CD1c-positive myeloid dendritic cell (primary cell): Measurements from ENCODE around the gene MS4A6A.

ENCODE experiments used
- DNase-seq: peaks from one replicate; pipeline ENCODE4 v3.0.0-alpha.2; 2016; ENCODE audit errors: extremely low spot score

Gene MS4A6A

GRCh38 chr11:60128376-60128775, 54.5 kb downstream of the MS4A6A start:
- no peak for DNase-seq

- no peak for DNase-seq
Measured at GRCh38 chr11:60127311-60127811, 55.5 kb downstream of the MS4A6A start.

- DNase-seq: no peak
Measured at GRCh38 chr11:60125956-60126585, 56.8 kb downstream of the MS4A6A start.

- no peak for DNase-seq
Measured at GRCh38 chr11:60124802-60125432, 58.0 kb downstream of the MS4A6A start.
